Left ventricle myocardium inferior (tissue), 1 donor: ENCODE results near the gene MTUS2. TPM values are rescaled to one million over a fixed set of nuclear protein-coding genes. Genes with fewer than 3 reads are reported as not detected.

Experiments used
- DNase-seq: peaks from one replicate; pipeline ENCODE4 v3.0.0-alpha.2; 2020
- H3K27ac ChIP-seq: fragments of 200-600 bp; replicated peaks from 2 replicates; pipeline ENCODE4 v1.8.0; 2021
- H3K27me3 ChIP-seq: fragments of 200-600 bp; 2 replicates; pipeline ENCODE4 v1.8.0; 2021; ENCODE audit warnings: low read depth
- H3K36me3 ChIP-seq: fragments of 200-600 bp; 2 replicates; pipeline ENCODE4 v1.8.0; 2021
- H3K4me1 ChIP-seq: fragments of 200-600 bp; 2 replicates; pipeline ENCODE4 v1.8.0; 2021
- H3K4me3 ChIP-seq: fragments of 200-600 bp; 2 replicates; pipeline ENCODE4 v1.8.0; 2021; ENCODE audit warnings: mild to moderate bottlenecking, moderate library complexity
- H3K9me3 ChIP-seq: fragments of 200-600 bp; replicated peaks from 2 replicates; pipeline ENCODE4 v1.8.0; 2021
- intact Hi-C: fragments of 100-400 bp; cut with micrococcal nuclease; formaldehyde crosslinking; loops from one replicate; pipeline ENCODE4 v1.11.0; 2022
- total RNA-seq: library from RNA; stranded (reverse); fragmentation: NEBNext Ultra II Directional; extraction: Animal tissue kit (Norgen Biotek cat#: 25700); gene quantifications from one replicate; pipeline ENCODE4 v1.2.1, GENCODE V29; 2021
- TF ChIP-seq, protein P1 (sequence below): fragments of 200-600 bp; IDR thresholded peaks from 2 replicates; pipeline ENCODE4 v1.8.0; 2021; ENCODE audit warnings: antibody characterized with exemption, mild to moderate bottlenecking, borderline replicate concordance
- donor health status: DM: no; HTN: yes; CAD: no; lungs with severe emphysema.

The MTUS2 gene
- total RNA-seq, 1 donor from 2014 or later: 101 TPM

GRCh38 chr13:29504691-29505090 lies 684.6 kb downstream of the MTUS2 start:
- H3K4me1 ChIP-seq: peaks cover 28% of the 10 kb centered on the region
- intact Hi-C loops: loop anchor here (10.0 kb wide), 1 partner anchor 600 kb away; no protein-coding TSS in a partner anchor
- no peak overlapping the region for H3K27ac ChIP-seq
- TF ChIP-seq, protein P1, sequence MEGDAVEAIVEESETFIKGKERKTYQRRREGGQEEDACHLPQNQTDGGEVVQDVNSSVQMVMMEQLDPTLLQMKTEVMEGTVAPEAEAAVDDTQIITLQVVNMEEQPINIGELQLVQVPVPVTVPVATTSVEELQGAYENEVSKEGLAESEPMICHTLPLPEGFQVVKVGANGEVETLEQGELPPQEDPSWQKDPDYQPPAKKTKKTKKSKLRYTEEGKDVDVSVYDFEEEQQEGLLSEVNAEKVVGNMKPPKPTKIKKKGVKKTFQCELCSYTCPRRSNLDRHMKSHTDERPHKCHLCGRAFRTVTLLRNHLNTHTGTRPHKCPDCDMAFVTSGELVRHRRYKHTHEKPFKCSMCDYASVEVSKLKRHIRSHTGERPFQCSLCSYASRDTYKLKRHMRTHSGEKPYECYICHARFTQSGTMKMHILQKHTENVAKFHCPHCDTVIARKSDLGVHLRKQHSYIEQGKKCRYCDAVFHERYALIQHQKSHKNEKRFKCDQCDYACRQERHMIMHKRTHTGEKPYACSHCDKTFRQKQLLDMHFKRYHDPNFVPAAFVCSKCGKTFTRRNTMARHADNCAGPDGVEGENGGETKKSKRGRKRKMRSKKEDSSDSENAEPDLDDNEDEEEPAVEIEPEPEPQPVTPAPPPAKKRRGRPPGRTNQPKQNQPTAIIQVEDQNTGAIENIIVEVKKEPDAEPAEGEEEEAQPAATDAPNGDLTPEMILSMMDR: no peak
- no peak overlapping the region for H3K4me3 ChIP-seq
- peaks cover 20% of the 10 kb centered on the region for H3K27me3 ChIP-seq
- H3K36me3 ChIP-seq: peaks cover 27% of the 10 kb centered on the region
- H3K9me3 ChIP-seq: no peaks in the 10 kb centered on the region
- no peak for DNase-seq

- no peak for DNase-seq
- no peak overlapping the region for H3K4me3 ChIP-seq
- no peak overlapping the region for H3K27ac ChIP-seq
- H3K4me1 ChIP-seq: peaks cover 28% of the 10 kb centered on the region
- intact Hi-C loops: loop anchor here (10.0 kb wide), 1 partner anchor 599 kb away; no protein-coding TSS in a partner anchor
- no peaks in the 10 kb centered on the region for H3K9me3 ChIP-seq
- H3K27me3 ChIP-seq: peaks cover 20% of the 10 kb centered on the region
- peaks cover 27% of the 10 kb centered on the region for H3K36me3 ChIP-seq
- TF ChIP-seq, protein P1: no peak
Measured at GRCh38 chr13:29505511-29505910, 685.4 kb downstream of the MTUS2 start.

DNA sequence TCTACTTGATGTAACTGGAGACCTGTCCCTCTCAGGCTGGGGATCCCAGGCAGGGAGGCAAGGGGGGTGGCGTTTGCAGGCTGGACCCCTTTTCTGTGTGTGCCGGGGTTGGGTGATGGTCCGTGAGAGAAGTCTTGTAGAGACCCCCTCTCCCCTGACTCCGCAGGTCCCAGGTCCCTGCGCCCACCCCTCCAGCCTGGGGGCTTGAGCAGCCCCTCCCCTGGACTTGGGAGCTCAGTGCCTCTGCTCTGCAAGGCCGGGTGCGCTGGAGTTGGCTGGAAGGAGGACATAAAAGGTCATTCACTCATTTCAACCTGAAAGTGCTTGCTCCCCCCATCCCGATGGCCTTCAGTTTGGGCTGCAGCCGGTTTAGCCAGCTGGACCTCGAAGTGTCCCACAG lies 685.8 kb downstream of the MTUS2 start:
- H3K4me1 ChIP-seq: peaks cover 28% of the 10 kb centered on the region
- H3K27ac ChIP-seq: no peak overlapping the region
- TF ChIP-seq, protein P1: no peak
- no peaks in the 10 kb centered on the region for H3K9me3 ChIP-seq
- intact Hi-C loops: loop anchor here (10.0 kb wide), 1 partner anchor 599 kb away; no protein-coding TSS in a partner anchor
- peaks cover 27% of the 10 kb centered on the region for H3K36me3 ChIP-seq
- no peak for DNase-seq
- no peak overlapping the region for H3K4me3 ChIP-seq
- peaks cover 20% of the 10 kb centered on the region for H3K27me3 ChIP-seq

GRCh38 chr13:29507356-29507755 lies 687.2 kb downstream of the MTUS2 start:
- TF ChIP-seq, protein P1: no peak
- no peak for DNase-seq
- Histone ChIP-seq H3K36me3 (peaks cover 17% of the 10 kb centered on the region), H3K27me3 (peaks cover 20% of the 10 kb centered on the region), H3K4me1 (peaks cover 28% of the 10 kb centered on the region), H3K9me3 (no peaks in the 10 kb centered on the region), H3K27ac (no peak overlapping the region), H3K4me3 (no peak overlapping the region)
- intact Hi-C loops: loop anchor here (10.0 kb wide), 1 partner anchor 597 kb away; no protein-coding TSS in a partner anchor

- intact Hi-C loops: loop anchor here (10.0 kb wide), 1 partner anchor 596 kb away; no protein-coding TSS in a partner anchor
- peak overlapping the region; percentile 71 for H3K27ac ChIP-seq
- TF ChIP-seq, protein P1: peak; percentile 99
- H3K4me1 ChIP-seq: peaks cover 28% of the 10 kb centered on the region
- H3K4me3 ChIP-seq: peak overlapping the region; percentile 37
- peaks cover 8% of the 10 kb centered on the region for H3K36me3 ChIP-seq
- no peaks in the 10 kb centered on the region for H3K9me3 ChIP-seq
- peaks cover 20% of the 10 kb centered on the region for H3K27me3 ChIP-seq
- DNase-seq: peak; percentile 82
Measured at GRCh38 chr13:29508130-29508875, 688.2 kb downstream of the MTUS2 start.
